H9 (cell line): ENCODE data around the gene ITGB6. TPM values are rescaled to one million over a fixed set of nuclear protein-coding genes. Genes with fewer than 3 reads are reported as not detected.

ENCODE experiments used
- DNase-seq: peaks from one replicate; pipeline ENCODE4 v3.0.0-alpha.2; 2017
- H2AFZ ChIP-seq: one replicate; pipeline ENCODE4 v1.6.1; 2013; ENCODE audit warnings: mild to moderate bottlenecking, low read length, control low read depth, moderate library complexity
- H2AK5ac ChIP-seq: 2 replicates; pipeline ENCODE4 v1.6.1; 2013; ENCODE audit warnings: low read length, control low read depth, mixed read lengths; ENCODE audit not compliant: insufficient read length
- H2BK120ac ChIP-seq: one replicate; pipeline ENCODE4 v1.6.1; 2013; ENCODE audit warnings: low read depth, mild to moderate bottlenecking, low read length, control low read depth, inconsistent platforms; ENCODE audit not compliant: poor library complexity, severe bottlenecking
- H2BK12ac ChIP-seq: 2 replicates; pipeline ENCODE4 v1.6.1; 2013; ENCODE audit warnings: low read length, control low read depth, mixed read lengths, low read depth; ENCODE audit not compliant: insufficient read length
- H2BK15ac ChIP-seq: 2 replicates; pipeline ENCODE4 v1.6.1; 2013; ENCODE audit warnings: low read depth, low read length, control low read depth
- H2BK20ac ChIP-seq: one replicate; pipeline ENCODE4 v1.6.1; 2013; ENCODE audit warnings: low read depth, mild to moderate bottlenecking, low read length, control low read depth, inconsistent platforms; ENCODE audit not compliant: poor library complexity, severe bottlenecking
- H2BK5ac ChIP-seq: 2 replicates; pipeline ENCODE4 v1.6.1; 2013; ENCODE audit warnings: low read length, control low read depth, mixed read lengths; ENCODE audit not compliant: insufficient read length
- H3K14ac ChIP-seq: 2 replicates; pipeline ENCODE4 v1.6.1; 2013; ENCODE audit warnings: low read length, control low read depth; ENCODE audit not compliant: insufficient read depth
- H3K18ac ChIP-seq: 2 replicates; pipeline ENCODE4 v1.6.1; 2013; ENCODE audit warnings: low read depth, mild to moderate bottlenecking, mixed read lengths, low read length, control low read depth; ENCODE audit not compliant: insufficient read length
- H3K23ac ChIP-seq: 2 replicates; pipeline ENCODE4 v1.6.1; 2013; ENCODE audit warnings: low read length, control low read depth, mixed read lengths, low read depth; ENCODE audit not compliant: insufficient read length
- H3K23me2 ChIP-seq: 2 replicates; pipeline ENCODE4 v1.6.1; 2013; ENCODE audit warnings: low read depth, mild to moderate bottlenecking, mixed read lengths, low read length, control low read depth; ENCODE audit not compliant: insufficient read length, poor library complexity, severe bottlenecking
- H3K27ac ChIP-seq: 2 replicates; pipeline ENCODE4 v1.5.1; 2013; ENCODE audit warnings: low read length, control low read depth, mixed read lengths, low read depth; ENCODE audit not compliant: insufficient read length
- H3K27me3 ChIP-seq: 2 replicates; pipeline ENCODE4 v1.6.1; 2013; ENCODE audit warnings: low read length, control low read depth, inconsistent platforms; ENCODE audit not compliant: insufficient read depth
- H3K4ac ChIP-seq: 2 replicates; pipeline ENCODE4 v1.6.1; 2013; ENCODE audit warnings: low read depth, mild to moderate bottlenecking, control low read depth, inconsistent platforms, low read length, moderate library complexity
- H3K4me1 ChIP-seq: 2 replicates; pipeline ENCODE4 v1.6.1; 2013; ENCODE audit warnings: low read length, control low read depth, inconsistent platforms; ENCODE audit not compliant: insufficient read depth
- H3K4me2 ChIP-seq: 2 replicates; pipeline ENCODE4 v1.6.1; 2013; ENCODE audit warnings: low read length, control low read depth, mixed read lengths; ENCODE audit not compliant: insufficient read length, insufficient read depth
- H3K56ac ChIP-seq: 2 replicates; pipeline ENCODE4 v1.6.1; 2013; ENCODE audit warnings: low read depth, mild to moderate bottlenecking, mixed read lengths, low read length, control low read depth; ENCODE audit not compliant: insufficient read length
- H3K79me1 ChIP-seq: 2 replicates; pipeline ENCODE4 v1.6.1; 2013; ENCODE audit warnings: low read depth, mild to moderate bottlenecking, moderate library complexity, low read length, control low read depth, inconsistent platforms; ENCODE audit not compliant: insufficient read depth, poor library complexity, severe bottlenecking
- H3K79me2 ChIP-seq: 2 replicates; pipeline ENCODE4 v1.6.1; 2013; ENCODE audit warnings: low read length, control low read depth, inconsistent platforms; ENCODE audit not compliant: insufficient read depth
- H3K9ac ChIP-seq: 2 replicates; pipeline ENCODE4 v1.6.1; 2013; ENCODE audit warnings: low read length, control low read depth, mixed read lengths; ENCODE audit not compliant: insufficient read length; ENCODE audit errors: extremely low read depth
- H3K9me3 ChIP-seq: one replicate; pipeline ENCODE4 v1.6.1; 2013; ENCODE audit warnings: low read depth, low read length, inconsistent platforms; ENCODE audit not compliant: control insufficient read depth
- H3T11ph ChIP-seq: one replicate; pipeline ENCODE4 v1.6.1; 2013; ENCODE audit warnings: mild to moderate bottlenecking, low read length, control low read depth, inconsistent platforms
- H4K20me1 ChIP-seq: one replicate; pipeline ENCODE4 v1.6.1; 2013; ENCODE audit not compliant: control insufficient read depth, insufficient read length, insufficient read depth
- H4K5ac ChIP-seq: 2 replicates; pipeline ENCODE4 v1.6.1; 2013; ENCODE audit warnings: low read depth, mild to moderate bottlenecking, mixed read lengths, low read length, control low read depth; ENCODE audit not compliant: insufficient read length
- H4K8ac ChIP-seq: replicated peaks from 2 replicates; pipeline ENCODE4 v1.6.1; 2013; ENCODE audit warnings: low read length, control low read depth, mixed read lengths, low read depth; ENCODE audit not compliant: insufficient read length
- H4K91ac ChIP-seq: 2 replicates; pipeline ENCODE4 v1.6.1; 2013; ENCODE audit warnings: low read depth, mild to moderate bottlenecking, moderate library complexity, mixed read lengths, low read length, control low read depth; ENCODE audit not compliant: insufficient read length
- H3K27ac Mint-ChIP-seq, 3 experiments: 2 replicates in 2 of 3; 3 replicates in 1 of 3; pipeline ENCODE4 v1.8.0; 2020 to 2021; ENCODE audit warnings: mixed read lengths in 3 of 3, mild to moderate bottlenecking in 1 of 3, moderate library complexity in 1 of 3
- H3K27me3 Mint-ChIP-seq: 2 replicates; pipeline ENCODE4 v1.8.0; 2021; ENCODE audit warnings: low read depth, mild to moderate bottlenecking, moderate library complexity, mixed read lengths
- H3K36me3 Mint-ChIP-seq, 3 experiments: 2 replicates in 2 of 3; 3 replicates in 1 of 3; pipeline ENCODE4 v1.8.0; 2020 to 2021; ENCODE audit warnings: low read depth in 3 of 3, mixed read lengths in 3 of 3; ENCODE audit not compliant: insufficient read depth in 1 of 3
- H3K4me1 Mint-ChIP-seq, 2 experiments: 2 replicates each; pipeline ENCODE4 v1.8.0; 2020; ENCODE audit warnings: mixed read lengths in 2 of 2
- H3K4me3 Mint-ChIP-seq, 2 experiments: 2 replicates in 1 of 2; 3 replicates in 1 of 2; pipeline ENCODE4 v1.8.0; 2020 to 2021; ENCODE audit warnings: mild to moderate bottlenecking in 2 of 2, mixed read lengths in 2 of 2, moderate library complexity in 1 of 2
- H3K9me3 Mint-ChIP-seq, 2 experiments: 2 replicates in 1 of 2; 3 replicates in 1 of 2; pipeline ENCODE4 v1.8.0; 2020; ENCODE audit warnings: mild to moderate bottlenecking in 2 of 2, mixed read lengths in 2 of 2, moderate library complexity in 1 of 2
- CTCF ChIP-seq: fragments of 200-600 bp; sonication (generic); conservative IDR thresholded peaks from 3 replicates; pipeline ENCODE4 v1.8.0; 2021; ENCODE audit warnings: antibody characterized with exemption, mild to moderate bottlenecking
- WGBS: extraction: QIAGEN DNeasy Blood & Tissue Kit; methylation state at CpG from one replicate; pipeline ENCODE4 v1.1.7; 2013; ENCODE audit warnings: missing lambda C conversion rate, low lambda C conversion rate, mixed read lengths; ENCODE audit not compliant: insufficient read length; ENCODE audit errors: extremely low coverage; 5-methylcytosine and 5-hydroxymethylcytosine counted together
- total RNA-seq: library from RNA; stranded (reverse); gene quantifications from 2 replicates; pipeline ENCODE4 v1.2.1, GENCODE V29; 2021

The ITGB6 gene
- total RNA-seq, 1 experiment from 2014 or later, result not detected

GRCh38 chr2:160057356-160057755 is 142.7 kb downstream of the ITGB6 start:
- Mint-ChIP-seq H3K36me3 (peaks cover 0 to 13% (median 9%) of the 10 kb centered on the region in 3 experiments; a peak in 4 of 7 replicates), H3K27ac (no peak overlapping the region), H3K4me1 (peaks cover 32 to 43% of the 10 kb centered on the region in 2 experiments), H3K4me3 (no peak overlapping the region), H3K9me3 (no peaks in the 10 kb centered on the region; a peak in 1 of 5 replicates), H3K27me3 (peaks cover 46% of the 10 kb centered on the region)
- Histone ChIP-seq H3K14ac (no peak overlapping the region), H3K23ac (no peak overlapping the region), H4K91ac (no peak overlapping the region), H3K18ac (no peak overlapping the region), H2BK20ac (no peak overlapping the region), H3K9ac (no peak overlapping the region), H3K27me3 (no peaks in the 10 kb centered on the region; the same call in 1 of the 2 replicates), H3K4me2 (no peak overlapping the region), H3K4ac (no peak overlapping the region), H2BK120ac (no peak overlapping the region), H3K56ac (no peak overlapping the region), H3K4me1 (peaks cover 5% of the 10 kb centered on the region; the same call in 1 of the 2 replicates), H4K8ac (no peak overlapping the region), H4K20me1 (no peaks in the 10 kb centered on the region), H4K5ac (no peak overlapping the region), H3K79me2 (no peaks in the 10 kb centered on the region), H3K79me1 (no peaks in the 10 kb centered on the region), H3K9me3 (no peaks in the 10 kb centered on the region), H2BK5ac (no peak overlapping the region), H2BK12ac (no peak overlapping the region), H3T11ph (no peak overlapping the region), H3K23me2 (peaks cover 5% of the 10 kb centered on the region), H2AK5ac (no peak overlapping the region), H2BK15ac (no peak overlapping the region), H2AFZ (no peak overlapping the region), H3K27ac (no peak overlapping the region)
- DNase-seq, result no peak
- WGBS, result no CpG with 5 or more reads among the region's 2 CpGs
- no peak for TF ChIP-seq CTCF
